CD4-positive, alpha-beta T cell treated with Interleukin-1 beta for 1 hour (primary cell): ENCODE results near the gene CSF3R.
"Not testable (repeated sequence)": the region's sequence is repeated elsewhere in the genome, so short reads cannot be mapped to it uniquely, and the experiment has no call there.

Experiments
- DNase-seq, 2 donors: peaks; one replicate each; pipeline ENCODE4 v3.0.0-alpha.2; 2020 to 2022

CSF3R gene

DNA sequence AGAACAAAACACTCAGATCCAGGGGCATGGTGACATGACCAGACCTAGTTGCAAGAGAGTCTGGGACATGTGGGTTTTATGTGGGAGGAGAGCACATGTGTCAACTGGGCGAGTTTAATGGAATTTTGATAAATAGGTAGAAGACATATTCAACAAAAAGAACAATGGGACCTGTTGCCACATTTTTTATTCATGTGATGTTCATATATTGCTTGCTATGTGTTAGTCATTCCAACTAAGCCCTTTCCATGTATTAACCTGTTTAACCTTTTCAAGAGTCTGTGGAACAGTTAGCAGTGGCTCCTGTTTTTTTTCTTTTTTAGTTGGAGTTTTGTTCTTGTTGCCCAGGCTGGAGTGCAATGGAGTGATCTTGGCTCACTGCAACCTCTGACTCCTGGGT is 30.1 kb upstream of the CSF3R start:
- DNase-seq, result no peak

DNA sequence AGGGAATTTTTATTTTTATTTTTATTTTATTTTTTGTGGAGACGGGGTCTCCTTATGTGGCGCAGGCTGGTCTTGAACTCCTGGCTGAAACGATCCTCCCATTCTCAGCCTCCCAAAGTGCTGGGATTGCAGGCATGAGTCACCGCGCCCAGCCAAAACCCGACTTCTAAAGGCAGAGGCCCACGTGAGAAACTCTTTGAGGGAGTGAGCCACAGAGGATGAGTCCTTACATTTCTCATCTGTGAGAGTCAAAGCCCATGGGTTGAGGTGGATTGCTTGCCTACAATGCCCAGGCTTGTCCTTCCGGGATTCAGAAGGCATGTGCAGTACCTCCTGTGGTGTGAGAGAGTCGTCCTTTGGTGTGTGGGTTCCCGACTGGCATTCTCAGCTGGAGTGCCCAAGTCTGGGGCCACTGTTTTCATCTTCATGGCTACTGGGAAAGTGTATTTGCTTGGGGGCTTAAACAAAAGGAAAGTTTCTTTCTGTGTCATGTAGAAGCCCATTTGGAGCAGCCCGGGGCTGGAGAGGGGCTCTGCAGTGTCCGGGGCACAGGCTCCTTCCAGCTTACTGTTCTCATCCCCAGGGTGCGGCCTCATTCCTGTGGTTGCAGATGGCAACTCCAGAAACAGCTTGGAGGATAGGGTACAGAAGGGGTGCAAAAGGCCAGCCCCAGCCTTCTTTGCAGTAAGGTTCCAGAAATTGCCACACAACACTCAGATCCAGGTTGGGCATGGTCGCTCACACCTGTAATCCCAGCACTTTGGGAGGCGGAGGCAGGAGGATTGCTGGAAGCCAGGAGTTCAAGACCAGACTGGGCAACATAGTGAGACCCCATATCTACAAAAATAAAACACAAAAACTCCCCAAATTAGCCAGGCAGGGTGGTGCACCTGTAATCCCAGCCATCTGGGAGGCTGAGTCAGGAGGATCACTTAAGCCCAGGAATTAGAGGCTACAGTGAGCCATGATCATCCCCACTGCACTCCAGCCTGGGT is 29.4 kb upstream of the CSF3R start:
- DNase-seq, result no peak

DNA sequence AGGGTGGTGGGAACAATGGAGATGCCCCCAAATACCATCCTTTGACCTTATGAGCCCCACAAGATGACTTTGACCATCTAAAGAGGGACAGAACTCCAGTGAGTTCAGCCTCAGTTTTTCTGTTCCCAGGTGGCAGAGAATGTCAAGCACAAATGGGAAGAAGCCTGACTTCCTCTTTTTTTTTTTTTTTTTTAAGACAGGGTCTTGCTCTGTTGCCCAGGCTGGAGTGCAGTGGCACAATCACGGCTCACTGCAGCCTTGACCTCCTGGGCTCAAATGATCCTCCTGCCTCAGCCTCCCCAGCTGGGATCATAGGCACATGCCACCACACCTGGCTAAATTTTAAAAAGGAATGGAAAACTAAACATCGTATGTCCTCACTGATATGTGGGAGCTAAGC is 28.5 kb upstream of the CSF3R start:
- not testable (repeated sequence) for DNase-seq

DNA sequence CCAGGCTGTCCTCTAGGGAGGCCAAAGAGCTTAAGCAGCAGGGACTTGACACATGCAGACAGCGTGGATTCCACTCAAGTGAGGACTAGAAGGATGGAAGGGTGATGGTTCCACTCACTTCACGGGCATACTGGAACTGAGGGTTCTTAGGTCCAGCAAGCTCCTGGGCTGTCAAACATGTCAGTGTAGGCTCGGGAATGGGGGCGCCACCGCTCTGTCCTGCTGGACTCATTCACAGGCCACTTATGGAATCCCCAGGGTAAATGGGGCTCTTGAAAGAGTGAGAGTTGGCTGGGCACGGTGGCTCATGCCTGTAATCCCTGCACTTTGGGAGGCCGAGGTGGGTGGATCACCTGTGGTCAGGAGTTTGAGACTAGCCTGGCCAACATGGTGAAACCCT is 27.7 kb upstream of the CSF3R start:
- no peak for DNase-seq

DNA sequence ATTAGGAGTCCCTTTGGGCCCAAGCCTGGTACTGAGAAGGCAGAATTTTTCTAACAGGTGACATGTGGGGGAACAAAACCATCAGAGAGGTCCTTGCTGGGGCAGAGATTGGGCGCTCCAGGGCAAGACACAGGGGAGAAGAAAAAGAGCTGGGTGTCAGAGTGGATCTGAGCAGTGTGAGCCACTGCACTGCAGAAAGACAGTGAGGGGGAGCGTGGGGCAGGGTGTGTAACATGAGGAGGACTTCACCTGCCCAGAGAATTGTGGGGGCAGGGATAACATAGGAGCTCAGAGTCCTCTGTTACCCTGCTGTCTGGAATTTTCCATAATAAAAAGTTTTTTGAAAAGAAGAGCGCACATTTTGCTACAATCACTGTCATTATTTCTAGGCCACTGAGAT is 25.5 kb upstream of the CSF3R start:
- DNase-seq, result no peak

DNA sequence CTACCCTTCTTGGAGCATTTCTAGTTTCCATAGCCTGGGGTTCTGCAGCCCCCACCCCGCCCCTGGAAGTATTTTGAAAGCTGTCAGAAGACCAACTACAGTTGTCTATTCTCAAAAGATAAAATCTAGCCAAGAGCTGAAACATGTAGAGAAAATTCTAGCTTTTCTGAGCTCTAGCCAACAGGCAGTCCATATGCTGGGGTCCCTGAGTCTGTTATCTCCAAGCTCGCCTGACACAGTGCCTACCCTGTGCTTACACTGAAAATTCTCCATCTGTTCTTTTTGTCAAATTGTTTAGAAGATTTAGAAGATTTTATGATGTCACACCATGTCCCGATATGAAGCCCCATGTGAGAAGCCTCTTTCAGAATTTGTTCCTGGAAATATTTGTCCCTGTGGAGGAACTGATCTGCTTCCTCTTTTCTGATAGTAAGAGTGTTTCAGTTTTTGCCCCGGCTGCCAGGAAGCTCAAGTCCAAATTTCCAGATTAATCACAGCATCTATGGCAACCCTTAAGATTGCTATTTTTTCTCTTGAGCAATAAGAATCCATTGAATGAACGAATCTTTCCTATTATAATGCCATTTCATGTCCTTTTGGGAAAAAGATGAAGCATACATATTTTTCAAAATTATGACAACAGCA is 23.7 kb upstream of the CSF3R start:
- no peak for DNase-seq

DNA sequence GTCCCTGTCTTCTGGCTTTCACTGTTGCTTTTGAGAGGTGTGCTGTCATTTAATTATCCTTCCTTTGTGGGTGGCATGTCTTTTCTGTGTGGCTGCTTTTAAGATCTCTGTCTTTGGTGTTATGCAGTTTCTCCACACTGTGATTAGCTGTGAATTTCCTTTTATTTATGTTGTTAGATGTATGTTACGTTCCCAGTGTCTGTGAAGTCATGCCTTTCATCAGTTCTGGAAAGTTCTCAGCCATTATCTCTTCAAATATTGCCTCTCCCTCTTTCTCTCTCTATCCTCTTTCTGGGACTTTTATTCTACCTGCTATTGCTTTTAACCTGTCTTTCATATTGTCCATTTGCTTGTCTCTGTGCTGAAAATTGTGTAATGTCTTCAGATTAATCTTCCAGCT is 21.0 kb upstream of the CSF3R start:
- DNase-seq, result no peak

DNA sequence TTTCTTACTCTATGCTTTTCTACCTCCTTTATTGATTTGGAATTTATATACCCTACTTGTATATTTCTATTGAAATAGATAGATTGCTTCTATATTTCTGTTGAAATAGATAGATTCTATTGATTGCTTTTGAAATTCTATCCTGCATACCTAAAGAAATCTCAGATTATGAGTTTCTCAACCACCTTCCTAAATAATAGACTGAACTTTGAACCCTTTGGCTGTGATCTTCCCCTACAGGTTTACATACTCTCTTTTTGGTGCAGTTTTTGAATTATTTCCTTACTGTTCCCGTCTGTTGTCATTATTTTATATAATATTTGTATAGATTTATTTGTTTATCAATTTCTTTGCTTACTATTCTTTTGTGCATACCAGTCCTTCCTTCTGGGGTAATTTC is 20.4 kb upstream of the CSF3R start:
- DNase-seq, result no peak

DNA sequence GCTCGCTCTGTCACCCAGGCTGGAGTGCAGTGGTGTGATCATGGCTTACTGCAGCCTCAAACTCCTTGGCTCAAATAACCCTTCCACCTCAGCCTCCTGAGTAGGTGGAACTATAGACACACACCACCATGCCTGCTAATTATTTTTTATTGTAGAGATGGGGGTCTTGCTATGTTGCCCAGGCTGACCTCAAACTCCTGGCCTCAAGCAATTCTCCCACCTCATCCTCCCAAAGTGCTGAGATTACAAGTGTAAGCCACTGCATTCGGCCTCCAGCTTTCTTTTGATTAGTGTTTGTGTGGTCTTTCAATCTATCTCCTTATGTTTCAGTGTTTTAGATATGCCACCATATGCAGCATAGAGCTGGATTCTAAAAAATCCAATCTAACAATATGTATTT is 19.9 kb upstream of the CSF3R start:
- DNase-seq, result no peak

DNA sequence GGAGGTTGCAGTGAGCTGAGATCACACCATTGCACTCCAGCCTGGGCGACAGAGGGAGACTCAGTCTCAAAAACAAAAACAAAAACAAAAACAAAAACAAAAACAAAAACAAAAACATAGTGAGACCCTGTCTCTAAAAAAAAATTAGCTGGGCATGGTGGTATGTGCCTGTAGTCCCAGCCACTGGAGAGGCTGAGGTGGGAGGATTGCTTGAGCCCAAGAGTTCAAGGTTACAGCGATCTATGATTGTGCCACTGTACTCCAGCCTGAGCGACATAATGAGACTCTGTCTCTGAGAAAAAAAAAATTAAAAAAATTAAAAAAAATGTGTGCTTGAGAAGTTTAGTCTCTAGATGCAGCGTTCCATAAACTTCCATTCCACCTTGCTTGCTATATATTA is 19.2 kb upstream of the CSF3R start:
- not testable (repeated sequence) for DNase-seq

DNA sequence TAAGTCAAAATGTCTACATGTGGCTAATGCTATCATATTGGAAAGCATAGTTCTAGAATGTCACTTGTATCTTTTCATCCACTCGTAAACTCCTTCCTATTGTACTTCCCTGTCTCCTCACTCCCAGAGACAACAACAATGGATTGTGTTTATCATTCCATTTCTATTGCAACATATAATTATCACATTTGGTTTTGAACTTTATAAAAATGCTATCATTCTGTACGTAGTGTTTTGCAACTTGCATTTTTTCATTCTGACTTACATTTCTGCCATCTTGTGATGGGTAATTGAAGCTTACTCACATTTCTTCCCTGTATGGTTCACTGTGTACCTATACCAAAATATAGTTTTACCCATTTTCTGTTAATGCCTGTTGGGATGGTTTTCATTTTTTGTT is 14.5 kb upstream of the CSF3R start:
- DNase-seq, result no peak

DNA sequence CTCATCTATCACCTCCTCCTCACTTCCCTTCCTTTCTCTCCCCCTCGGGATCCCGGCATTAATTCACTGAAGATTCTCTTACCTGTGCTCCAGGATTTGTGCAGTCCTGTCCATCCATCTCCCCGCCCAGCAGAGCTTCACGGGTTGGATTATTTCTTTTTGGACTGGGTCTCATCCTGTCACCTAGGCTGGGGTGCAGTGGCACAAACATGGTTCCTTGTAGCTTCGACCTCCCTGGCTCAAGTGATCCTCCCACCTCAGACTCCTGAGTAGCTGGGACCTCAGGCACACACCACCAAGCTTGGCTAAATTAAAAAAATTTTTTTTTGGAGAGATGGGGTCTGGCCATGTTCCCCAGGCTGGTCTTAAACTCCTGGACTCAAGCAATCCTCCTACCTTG is 12.3 kb upstream of the CSF3R start:
- DNase-seq, result no peak

DNA sequence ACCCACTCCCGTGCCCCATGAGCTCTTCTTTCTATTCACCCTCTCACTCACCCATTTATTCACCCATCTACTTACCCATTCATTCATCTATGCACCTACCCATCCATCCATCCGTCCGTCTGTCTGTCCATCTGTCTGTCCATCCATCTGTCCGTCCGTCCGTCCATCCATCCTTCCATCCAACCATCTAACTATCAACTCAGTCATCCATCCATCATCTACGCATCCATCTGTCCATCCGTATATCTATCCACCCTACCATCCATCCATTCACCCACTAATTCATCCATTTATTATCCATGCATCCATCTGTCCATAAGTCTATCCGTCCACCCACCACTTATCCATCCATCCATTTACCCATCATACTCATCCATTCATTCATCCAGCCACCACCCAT is 10.8 kb upstream of the CSF3R start:
- no peak for DNase-seq

DNA sequence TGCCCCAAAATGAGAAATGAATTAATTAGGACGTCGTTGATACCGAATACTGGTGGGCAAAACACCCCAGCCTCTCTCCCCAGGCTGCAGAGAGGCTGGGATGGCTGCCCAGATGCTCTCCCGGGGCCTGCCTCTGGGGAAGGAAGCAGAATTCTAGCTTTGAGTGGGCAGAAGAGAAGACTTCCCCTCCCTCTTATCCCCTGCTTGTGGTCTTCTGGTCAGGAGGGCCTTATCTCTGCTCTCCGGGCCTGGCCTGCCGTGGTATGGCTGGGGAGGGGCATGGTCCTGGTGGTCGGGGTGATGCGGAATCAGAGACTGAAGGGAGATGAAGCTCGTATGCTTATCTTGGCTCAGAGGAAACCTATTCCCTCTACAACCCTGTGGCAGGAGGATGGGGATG is 9.8 kb upstream of the CSF3R start:
- no peak for DNase-seq

DNA sequence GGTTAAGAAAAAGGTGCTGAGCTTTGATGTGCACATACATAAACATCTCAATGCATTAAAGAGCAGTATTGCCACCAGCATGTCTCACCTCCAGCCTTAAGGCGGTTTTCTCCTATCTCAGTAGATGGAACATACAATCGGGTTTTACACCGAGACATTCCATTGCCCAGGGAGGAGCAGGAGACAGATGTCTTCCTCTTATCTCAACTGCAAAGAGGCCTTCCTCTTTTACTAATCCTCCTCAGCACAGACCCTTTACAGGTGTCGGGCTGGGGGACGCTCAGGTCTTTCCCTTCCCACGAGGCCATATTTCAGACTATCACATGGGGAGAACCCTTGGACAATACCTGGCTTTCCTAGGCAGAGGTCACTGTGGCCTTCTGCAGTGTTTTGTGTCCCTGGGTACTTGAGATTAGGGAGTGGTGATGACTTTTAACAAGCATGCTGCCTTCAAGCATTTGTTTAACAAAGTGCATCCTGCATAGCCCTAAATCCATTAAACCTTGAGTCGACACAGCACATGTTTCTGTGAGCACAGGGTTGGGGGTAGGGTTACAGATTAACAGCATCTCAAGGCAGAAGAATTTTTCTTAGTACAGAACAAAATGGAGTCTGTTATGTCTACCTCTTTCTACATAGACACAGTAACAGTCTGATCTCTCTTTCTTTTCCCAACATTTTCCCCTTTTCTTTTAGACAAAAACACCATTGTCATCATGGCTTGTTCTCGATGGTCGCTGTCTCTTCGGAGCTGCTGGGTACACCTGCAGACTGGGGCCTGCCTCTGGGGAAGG is 6.7 kb upstream of the CSF3R start:
- not testable (repeated sequence) for DNase-seq

DNA sequence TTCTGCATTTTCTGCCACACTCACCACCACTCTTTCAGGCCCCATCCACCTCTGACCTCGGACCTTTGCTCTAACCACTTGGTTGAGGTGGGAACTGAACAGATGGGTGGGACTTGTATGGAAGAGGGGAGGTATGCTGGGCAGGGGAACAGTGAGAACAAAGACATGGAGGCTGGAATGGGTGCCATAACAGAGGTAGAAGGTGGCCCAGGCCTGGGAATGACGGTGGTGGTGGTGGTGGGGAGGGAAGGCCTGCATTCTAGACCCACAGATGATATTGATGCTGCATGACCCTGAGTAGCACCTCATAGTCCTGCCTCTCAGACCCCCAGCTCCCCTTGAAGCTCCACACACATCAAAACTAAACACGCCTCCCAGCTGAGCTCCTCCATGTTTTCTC is 5.2 kb upstream of the CSF3R start:
- DNase-seq, result no peak

DNA sequence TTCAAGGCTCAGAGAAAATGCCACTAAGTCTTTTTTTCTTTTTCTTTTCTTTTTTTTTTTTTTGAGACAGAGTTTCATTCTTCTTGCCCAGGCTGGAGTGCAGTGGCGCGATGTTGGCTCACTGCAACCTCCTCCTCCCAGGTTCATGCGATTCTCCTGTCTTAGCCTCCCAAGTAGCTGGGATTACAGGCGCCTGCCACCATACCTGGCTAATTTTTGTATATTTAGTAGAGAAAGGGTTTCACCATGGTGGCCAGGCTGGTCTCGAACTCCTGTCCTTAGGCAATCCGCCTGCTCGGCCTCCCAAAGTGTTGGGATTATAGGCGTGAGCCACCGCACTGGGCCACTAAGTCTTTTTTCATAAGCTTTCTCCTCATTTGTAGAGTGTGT is 4.6 kb upstream of the CSF3R start:
- not testable (repeated sequence) for DNase-seq

DNA sequence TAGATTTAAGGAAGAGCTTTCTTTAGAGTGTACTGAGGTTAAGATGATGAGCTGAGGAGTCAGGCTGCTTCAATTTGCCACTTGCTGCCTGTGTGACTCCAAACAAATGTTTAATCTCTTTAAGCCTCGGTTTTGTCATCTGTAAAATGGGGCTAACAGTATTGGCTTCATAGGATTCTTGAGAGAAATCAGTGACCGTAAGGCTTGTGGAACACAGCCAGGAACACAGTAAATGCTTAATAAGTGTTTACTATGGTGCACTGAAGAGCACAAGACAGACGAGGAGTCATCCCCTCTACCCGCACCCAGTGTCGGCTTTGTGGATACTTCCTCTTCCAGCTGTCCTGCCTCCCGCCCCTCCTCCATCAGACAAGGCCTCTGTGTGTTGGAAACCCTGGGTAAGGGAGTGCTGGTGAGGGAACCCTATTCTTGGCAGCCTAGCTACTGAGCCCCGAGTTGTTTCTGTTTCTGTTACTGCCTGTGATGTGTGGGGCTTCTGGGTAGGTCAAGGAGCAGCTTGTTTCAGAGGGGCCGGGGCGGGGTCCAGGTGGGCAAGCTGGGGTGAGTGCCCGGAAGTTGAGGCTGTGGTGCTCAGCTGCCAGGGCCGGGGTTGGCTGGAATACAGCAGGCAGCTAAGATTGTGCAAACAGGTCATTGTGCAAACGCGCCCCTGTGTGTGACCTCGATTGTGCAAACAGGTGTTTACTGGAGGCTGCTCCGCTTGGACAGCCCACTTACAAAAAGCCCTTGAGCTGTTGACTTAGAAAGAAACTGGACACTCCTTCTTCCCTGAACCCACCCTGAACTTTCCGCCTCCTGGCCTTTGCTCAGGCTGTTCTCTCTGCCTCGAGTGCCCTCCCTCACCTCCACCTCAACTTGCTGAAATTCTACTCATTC is 4.0 kb upstream of the CSF3R start:
- DNase-seq, result peak in 1 of 2 donors; percentile 69

DNA sequence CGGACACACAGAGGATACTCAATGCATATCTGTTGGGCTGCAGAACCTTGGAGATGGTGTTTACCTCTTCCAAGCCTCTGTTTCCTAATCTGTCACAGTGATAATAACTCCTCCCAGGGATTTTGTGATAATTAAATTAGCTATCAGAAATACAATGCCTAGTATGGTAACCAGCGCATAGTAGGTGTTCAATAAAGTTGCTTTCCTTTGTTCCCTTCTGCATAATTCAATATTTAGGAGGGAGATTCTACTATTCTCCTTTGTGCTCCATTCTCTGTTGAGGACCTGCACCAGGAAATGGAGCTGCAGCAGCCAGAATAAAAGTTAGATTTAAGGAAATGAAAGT is 3.4 kb upstream of the CSF3R start:
- DNase-seq, result no peak

DNA sequence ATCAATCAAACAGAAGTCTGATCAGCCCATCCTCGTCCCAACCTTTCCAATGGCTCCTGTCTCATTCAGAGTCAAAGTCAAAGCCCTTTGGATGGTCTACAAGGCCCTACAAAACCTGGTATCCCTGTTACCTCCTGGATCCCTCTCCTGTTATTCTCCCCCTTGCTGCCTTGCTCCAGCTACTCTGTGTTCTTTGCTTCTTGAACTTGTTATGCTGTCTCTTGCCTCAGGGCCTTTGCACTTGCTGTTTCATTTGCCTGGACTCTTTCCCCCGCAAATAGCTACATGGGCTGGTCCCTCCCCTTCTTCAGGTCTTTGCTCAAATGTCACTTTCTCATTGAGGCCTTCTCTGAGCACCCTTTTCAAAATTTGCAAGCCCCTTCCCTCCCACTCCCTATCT is 1.4 kb upstream of the CSF3R start:
- DNase-seq, result no peak

DNA sequence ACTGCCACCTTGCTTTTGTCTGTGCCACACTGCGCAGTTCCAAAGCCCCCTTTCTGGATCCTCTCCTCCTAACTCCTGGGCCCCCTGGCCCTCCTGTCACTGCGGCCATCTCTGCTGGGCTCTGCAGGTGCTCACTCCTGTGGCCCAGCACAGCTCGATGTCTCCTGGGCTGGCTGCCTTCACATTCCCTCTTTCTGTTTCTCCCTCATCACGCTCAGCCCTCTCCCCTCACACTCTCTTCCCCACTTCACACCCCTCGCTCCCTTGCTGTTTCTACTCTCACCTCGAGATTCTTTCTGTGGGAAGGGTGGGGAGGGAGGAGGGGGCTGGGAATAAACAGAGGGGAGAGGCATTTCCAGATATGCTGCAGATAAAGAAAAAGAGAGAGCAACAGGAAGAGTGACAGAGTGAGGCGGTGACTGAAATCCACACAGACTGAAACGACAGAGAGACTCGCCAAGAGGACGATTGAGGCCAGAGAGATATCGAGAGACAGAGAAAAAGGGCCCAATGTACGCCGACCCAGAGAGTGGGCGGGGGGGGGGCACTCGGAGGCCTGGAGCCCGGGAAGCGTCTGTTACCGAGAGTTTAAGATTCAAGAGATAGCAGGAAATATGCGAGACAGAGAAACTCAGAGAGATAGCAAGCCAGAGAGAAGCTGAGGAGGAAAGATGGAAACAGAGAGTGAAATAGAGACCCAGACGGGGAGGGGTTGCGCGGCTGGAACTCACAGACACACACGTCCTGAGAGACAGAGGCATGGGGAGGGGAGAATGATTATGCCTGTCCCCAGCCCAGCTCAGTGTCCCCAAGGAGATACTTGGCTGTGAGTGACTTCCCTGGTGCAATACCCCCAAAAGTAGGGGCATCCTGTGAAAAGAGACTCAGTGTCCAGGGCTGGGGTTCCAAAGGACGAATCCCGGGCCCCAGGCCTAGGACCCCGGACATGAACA is 666 bp downstream of the CSF3R start:
- no peak for DNase-seq
